DND-41 (cell line): ENCODE results near the gene GLI2.

Experiments used
- ATAC-seq: fragments of 200-7000 bp; cut with Tn5 transposase; 3 replicates; pipeline ENCODE4 v1.9.1; 2021; ENCODE audit warnings: low read depth; ENCODE audit not compliant: insufficient read depth
- DNase-seq: peaks from one replicate; pipeline ENCODE4 v3.0.0-alpha.2; 2020
- H2AFZ ChIP-seq: 2 replicates; pipeline ENCODE4 v1.6.0; 2012; ENCODE audit warnings: low read depth, low read length
- H3K27ac ChIP-seq: 2 replicates; pipeline ENCODE4 v1.5.1; 2012; ENCODE audit warnings: low read length, inconsistent platforms
- H3K27me3 ChIP-seq: fragments of 200-600 bp; sonication (generic); 2 replicates; pipeline ENCODE4 v1.6.0; 2012; ENCODE audit warnings: low read length, mild to moderate bottlenecking, inconsistent platforms; ENCODE audit not compliant: insufficient read depth, poor library complexity
- H3K36me3 ChIP-seq: 2 replicates; pipeline ENCODE4 v1.5.1; 2012; ENCODE audit warnings: low read length, inconsistent platforms; ENCODE audit not compliant: insufficient read depth
- H3K4me1 ChIP-seq: 2 replicates; pipeline ENCODE4 v1.5.1; 2012; ENCODE audit warnings: mild to moderate bottlenecking, low read length; ENCODE audit not compliant: insufficient read depth
- H3K4me2 ChIP-seq: 2 replicates; pipeline ENCODE4 v1.6.0; 2012; ENCODE audit warnings: mild to moderate bottlenecking, moderate library complexity, low read length, inconsistent platforms; ENCODE audit not compliant: insufficient read depth
- H3K4me3 ChIP-seq, 2 experiments: fragments of 200-600 bp in 1 of 2; shearing (Covaris generic) in 1 of 2; 2 replicates each; pipeline ENCODE4 v1.5.1; 2012 to 2016; ENCODE audit warnings: inconsistent platforms in 2 of 2, low read length in 2 of 2, mild to moderate bottlenecking in 2 of 2, low read depth in 1 of 2, moderate library complexity in 1 of 2
- H3K79me2 ChIP-seq: 2 replicates; pipeline ENCODE4 v1.6.0; 2012; ENCODE audit warnings: low read length, inconsistent platforms; ENCODE audit not compliant: insufficient read depth
- H3K9ac ChIP-seq: 2 replicates; pipeline ENCODE4 v1.6.0; 2012; ENCODE audit warnings: low read depth, mild to moderate bottlenecking, inconsistent platforms, low read length, moderate library complexity
- H3K9me3 ChIP-seq: 2 replicates; pipeline ENCODE4 v1.5.1; 2012; ENCODE audit warnings: low read length, moderate library complexity, mild to moderate bottlenecking, inconsistent platforms; ENCODE audit not compliant: insufficient read depth, severe bottlenecking
- H4K20me1 ChIP-seq: 2 replicates; pipeline ENCODE4 v1.6.0; 2012; ENCODE audit warnings: low read length; ENCODE audit not compliant: insufficient read depth
- EZH2 ChIP-seq: IDR thresholded peaks from 3 replicates; pipeline ENCODE4 v1.6.1; 2012; ENCODE audit warnings: borderline replicate concordance, low read depth, mild to moderate bottlenecking, moderate library complexity, low read length, inconsistent platforms; ENCODE audit not compliant: severe bottlenecking
- TF ChIP-seq, protein P1 (sequence below): IDR thresholded peaks from 2 replicates; pipeline ENCODE4 v1.5.1; 2012; ENCODE audit warnings: borderline replicate concordance, low read length, moderate library complexity, mild to moderate bottlenecking; ENCODE audit not compliant: poor library complexity, severe bottlenecking; ENCODE audit errors: extremely low read depth

The GLI2 gene

DNA sequence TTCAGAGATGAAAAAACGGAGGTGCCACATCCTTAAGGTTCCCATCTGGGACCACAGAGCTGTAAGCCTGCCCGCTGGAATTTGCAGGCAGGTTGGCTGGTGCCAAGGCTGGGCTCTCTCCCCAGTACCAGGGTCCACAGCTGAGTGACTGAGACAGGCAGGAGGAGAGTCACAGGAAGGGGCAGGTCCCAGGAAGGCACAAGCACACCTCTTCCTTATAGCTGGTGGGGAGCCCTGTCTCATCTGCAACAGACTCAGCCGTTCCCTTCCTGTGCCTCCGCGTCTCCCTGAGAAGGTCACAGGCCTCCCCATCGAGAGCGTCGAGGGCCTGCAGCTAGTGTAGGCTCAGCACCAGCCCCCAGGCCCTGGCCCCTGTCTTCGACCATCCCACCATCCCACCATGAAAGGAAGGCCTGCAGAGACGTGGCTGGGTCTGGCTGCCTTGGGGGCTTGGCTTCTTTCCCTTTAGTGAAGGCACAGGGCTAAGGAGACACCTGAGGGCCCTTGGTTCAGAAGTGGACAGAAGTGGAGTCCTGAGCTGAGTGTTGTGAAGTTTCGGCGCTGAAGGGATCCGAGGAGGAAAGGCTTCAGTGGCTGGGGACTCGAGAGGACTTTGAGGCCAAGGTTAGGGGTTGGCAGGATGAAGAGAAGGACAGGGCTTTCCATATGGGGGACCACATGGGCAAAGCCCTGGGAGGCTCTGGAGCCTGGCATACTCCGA, 26.8 kb downstream of the GLI2 start:
- no peak for ATAC-seq
- Histone ChIP-seq H2AFZ (no peak overlapping the region), H4K20me1 (peaks cover 4% of the 10 kb centered on the region; the same call in 1 of the 2 replicates), H3K4me3 (no peak overlapping the region), H3K9me3 (no peaks in the 10 kb centered on the region), H3K9ac (no peak overlapping the region), H3K27me3 (peaks cover 7% of the 10 kb centered on the region), H3K4me2 (no peak overlapping the region), H3K4me1 (no peaks in the 10 kb centered on the region), H3K36me3 (no peaks in the 10 kb centered on the region), H3K27ac (no peak overlapping the region), H3K79me2 (no peaks in the 10 kb centered on the region)
- no peak for TF ChIP-seq EZH2
- TF ChIP-seq, protein P1, sequence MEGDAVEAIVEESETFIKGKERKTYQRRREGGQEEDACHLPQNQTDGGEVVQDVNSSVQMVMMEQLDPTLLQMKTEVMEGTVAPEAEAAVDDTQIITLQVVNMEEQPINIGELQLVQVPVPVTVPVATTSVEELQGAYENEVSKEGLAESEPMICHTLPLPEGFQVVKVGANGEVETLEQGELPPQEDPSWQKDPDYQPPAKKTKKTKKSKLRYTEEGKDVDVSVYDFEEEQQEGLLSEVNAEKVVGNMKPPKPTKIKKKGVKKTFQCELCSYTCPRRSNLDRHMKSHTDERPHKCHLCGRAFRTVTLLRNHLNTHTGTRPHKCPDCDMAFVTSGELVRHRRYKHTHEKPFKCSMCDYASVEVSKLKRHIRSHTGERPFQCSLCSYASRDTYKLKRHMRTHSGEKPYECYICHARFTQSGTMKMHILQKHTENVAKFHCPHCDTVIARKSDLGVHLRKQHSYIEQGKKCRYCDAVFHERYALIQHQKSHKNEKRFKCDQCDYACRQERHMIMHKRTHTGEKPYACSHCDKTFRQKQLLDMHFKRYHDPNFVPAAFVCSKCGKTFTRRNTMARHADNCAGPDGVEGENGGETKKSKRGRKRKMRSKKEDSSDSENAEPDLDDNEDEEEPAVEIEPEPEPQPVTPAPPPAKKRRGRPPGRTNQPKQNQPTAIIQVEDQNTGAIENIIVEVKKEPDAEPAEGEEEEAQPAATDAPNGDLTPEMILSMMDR: no peak
- DNase-seq: no peak

DNA sequence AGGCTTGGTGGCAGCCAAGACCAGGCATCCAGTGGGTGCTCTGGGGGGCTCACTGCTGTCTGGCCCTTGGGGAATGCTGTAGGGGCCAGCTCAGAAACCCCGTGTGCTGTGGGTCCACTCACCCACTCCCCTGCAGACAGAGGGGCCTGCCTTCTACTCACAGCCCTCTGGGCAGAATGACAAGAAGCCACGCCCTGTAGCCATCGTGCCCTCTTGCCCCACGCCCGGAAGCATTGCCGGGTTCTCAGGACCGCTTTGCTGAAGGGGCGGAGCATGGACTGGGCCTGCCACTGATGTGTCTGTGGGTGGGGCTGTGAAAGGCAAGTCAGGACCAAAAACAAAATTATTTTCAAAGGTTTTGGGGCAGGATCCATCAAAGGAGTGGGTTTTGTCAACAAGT, 27.8 kb downstream of the GLI2 start:
- H3K9me3 ChIP-seq: no peaks in the 10 kb centered on the region
- no peak overlapping the region for H2AFZ ChIP-seq
- TF ChIP-seq EZH2: no peak
- TF ChIP-seq, protein P1: no peak
- H3K4me1 ChIP-seq: no peaks in the 10 kb centered on the region
- no peaks in the 10 kb centered on the region for H3K79me2 ChIP-seq
- no peak overlapping the region for H3K4me3 ChIP-seq
- H3K4me2 ChIP-seq: no peak overlapping the region
- H4K20me1 ChIP-seq: peaks cover 4% of the 10 kb centered on the region; the same call in 1 of the 2 replicates
- no peaks in the 10 kb centered on the region for H3K36me3 ChIP-seq
- peaks cover 7% of the 10 kb centered on the region for H3K27me3 ChIP-seq
- ATAC-seq (no peak), DNase-seq (no peak)
- no peak overlapping the region for H3K27ac ChIP-seq
- no peak overlapping the region for H3K9ac ChIP-seq

DNA sequence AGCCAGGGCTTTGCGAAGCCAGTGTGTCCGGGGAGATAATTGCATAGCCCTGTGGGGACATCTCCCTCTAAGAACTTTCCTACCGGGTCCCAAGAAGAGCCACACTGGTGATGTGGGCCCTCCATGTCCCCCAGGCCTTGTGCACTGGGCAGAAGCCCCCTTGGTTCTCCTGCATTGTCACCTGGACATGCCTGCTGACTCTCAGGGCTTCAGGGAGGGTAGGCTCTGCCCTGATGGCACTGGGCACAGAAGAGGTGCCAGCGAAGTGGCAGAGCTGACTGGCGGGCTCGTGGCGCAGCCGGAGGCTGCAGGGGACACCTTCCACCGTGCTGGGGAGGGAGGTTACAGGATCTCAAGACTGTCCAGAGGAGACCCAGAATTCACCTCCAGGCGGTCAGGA, 28.3 kb downstream of the GLI2 start:
- Histone ChIP-seq H3K9me3 (no peaks in the 10 kb centered on the region), H3K36me3 (no peaks in the 10 kb centered on the region), H3K4me3 (no peak overlapping the region), H3K27me3 (peaks cover 7% of the 10 kb centered on the region), H3K79me2 (no peaks in the 10 kb centered on the region), H4K20me1 (peaks cover 4% of the 10 kb centered on the region; the same call in 1 of the 2 replicates), H3K27ac (no peak overlapping the region), H3K4me1 (no peaks in the 10 kb centered on the region), H3K9ac (no peak overlapping the region), H3K4me2 (no peak overlapping the region), H2AFZ (no peak overlapping the region)
- ATAC-seq: no peak
- no peak for DNase-seq
- TF ChIP-seq, protein P1: no peak
- no peak for TF ChIP-seq EZH2

DNA sequence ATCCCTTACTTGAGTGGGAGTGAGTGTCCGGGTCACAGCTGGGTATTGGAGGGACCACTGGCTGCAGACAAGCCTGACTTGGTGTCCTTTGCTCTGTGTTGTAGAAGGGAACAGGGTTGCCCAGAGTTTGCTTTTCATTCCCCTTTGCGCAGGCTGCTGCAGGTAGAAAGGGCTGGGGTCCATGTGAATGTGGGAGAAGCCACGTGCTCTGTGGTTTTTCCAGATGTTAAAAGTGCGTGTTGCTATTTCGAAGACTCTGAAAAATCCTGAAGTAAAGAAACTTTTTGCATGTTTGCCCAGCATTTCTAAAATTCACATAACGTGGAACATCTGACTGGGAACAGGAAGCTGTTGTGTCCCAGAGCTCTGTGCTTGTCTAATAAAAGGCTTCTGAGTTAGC, 28.8 kb downstream of the GLI2 start:
- DNase-seq (no peak), ATAC-seq (no peak)
- no peaks in the 10 kb centered on the region for H3K9me3 ChIP-seq
- no peaks in the 10 kb centered on the region for H3K36me3 ChIP-seq
- no peak overlapping the region for H3K27ac ChIP-seq
- no peaks in the 10 kb centered on the region for H3K4me1 ChIP-seq
- H3K79me2 ChIP-seq: no peaks in the 10 kb centered on the region
- H3K4me3 ChIP-seq: no peak overlapping the region
- H2AFZ ChIP-seq: no peak overlapping the region
- peaks cover 7% of the 10 kb centered on the region for H3K27me3 ChIP-seq
- H3K4me2 ChIP-seq: no peak overlapping the region
- no peak overlapping the region for H3K9ac ChIP-seq
- TF ChIP-seq, protein P1: no peak
- TF ChIP-seq EZH2: no peak
- H4K20me1 ChIP-seq: peaks cover 4% of the 10 kb centered on the region; the same call in 1 of the 2 replicates
